ENCODE data around the gene AMN.

DNA sequence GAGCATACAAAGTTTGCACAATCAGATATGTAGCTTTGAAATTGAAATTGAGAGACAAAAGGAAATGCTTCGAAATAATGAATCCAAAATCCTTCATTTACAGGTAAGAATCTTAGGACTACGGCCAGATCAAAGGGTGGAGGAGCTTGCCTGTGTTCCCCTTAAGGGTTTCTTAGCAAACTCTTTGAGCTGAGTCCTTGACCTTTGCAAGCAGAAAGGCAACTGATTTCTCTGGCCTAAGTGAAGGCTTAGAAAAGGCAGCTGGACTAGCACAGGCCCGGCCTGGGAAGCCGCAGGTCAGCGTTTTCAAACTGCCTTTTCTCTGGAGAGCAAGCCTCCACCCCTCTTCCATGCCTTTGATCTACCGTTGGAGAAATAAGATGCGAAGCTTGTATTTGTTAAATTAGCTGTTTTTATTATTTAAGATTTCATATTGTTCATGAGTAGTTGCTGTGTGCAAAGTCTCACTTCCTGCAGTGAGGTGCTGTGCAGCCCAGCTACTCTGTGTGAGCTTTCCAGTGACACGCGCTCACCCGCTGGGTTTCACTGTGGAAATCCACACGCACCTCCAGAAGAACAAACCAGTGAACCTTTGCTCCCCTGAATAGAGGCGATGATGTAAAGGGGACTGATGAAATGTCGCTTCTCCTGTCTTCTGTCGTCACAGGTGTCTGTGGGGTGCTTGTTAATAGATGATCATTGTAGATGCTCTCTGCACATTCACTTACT, 25.0 kb upstream of the AMN start:
- TF ChIP-seq POLR2A (IDR thresholded peaks at IDR 0.05; ENCODE audit: low read length) (no peak), GATA1 (IDR thresholded peaks at IDR 0.05; ENCODE audit: low read depth, low read length) (no peak)

All from erythroblast (primary cell).